K562 (cell line): ENCODE data around the gene MRPL32. TPM values are rescaled to one million over a fixed set of nuclear protein-coding genes. Genes with fewer than 3 reads are reported as not detected.

Experiments used
- ELF4 ChIP-seq: fragments of 450-650 bp; formaldehyde crosslinking; IDR thresholded peaks from 2 replicates; pipeline ENCODE4 v1.4.0; 2022; ENCODE audit warnings: missing genetic modification characterization
- HDAC2 ChIP-seq: fragments of 450-650 bp; IDR thresholded peaks from 2 replicates; pipeline ENCODE4 v1.6.1; 2016; ENCODE audit warnings: mild to moderate bottlenecking
- JUNB ChIP-seq: fragments of 450-650 bp; formaldehyde crosslinking; conservative IDR thresholded peaks from 2 replicates; pipeline ENCODE4 v1.4.0; 2020; ENCODE audit warnings: mild to moderate bottlenecking
- KDM4B ChIP-seq, 2 experiments: fragments of 450-650 bp in 1 of 2; sonication (generic) in 1 of 2; IDR thresholded peaks; 2 replicates each; pipeline ENCODE4 v1.6.1; 2016 to 2017; ENCODE audit warnings: borderline replicate concordance in 2 of 2, antibody characterized with exemption in 1 of 2, low read depth in 1 of 2, mild to moderate bottlenecking in 1 of 2
- LEF1 ChIP-seq: fragments of 450-650 bp; IDR thresholded peaks from 2 replicates; pipeline ENCODE4 v1.6.1; 2016; ENCODE audit warnings: mild to moderate bottlenecking
- MAFF ChIP-seq: IDR thresholded peaks from 2 replicates; pipeline ENCODE4 v1.6.1; 2012; ENCODE audit warnings: low read length, improper control_type of control experiment
- MXI1 ChIP-seq: IDR thresholded peaks from 2 replicates; pipeline ENCODE4 v1.6.1; 2011; ENCODE audit warnings: low read depth, mild to moderate bottlenecking, improper control_type of control experiment, low read length
- POLR3A ChIP-seq: IDR thresholded peaks from 2 replicates; pipeline ENCODE4 v1.6.1; 2011; ENCODE audit warnings: borderline replicate concordance, mild to moderate bottlenecking, moderate library complexity; ENCODE audit not compliant: insufficient read length, insufficient read depth; ENCODE audit errors: extremely low read depth
- PTTG1 ChIP-seq: fragments of 450-650 bp; IDR thresholded peaks from 2 replicates; pipeline ENCODE4 v1.6.1; 2016; ENCODE audit warnings: low read depth, mild to moderate bottlenecking, missing genetic modification characterization, missing compliant biosample characterization
- RAD21 ChIP-seq, 2 experiments: fragments of 250-450 bp in 1 of 2; fragments of 450-650 bp in 1 of 2; sonication (Bioruptor Pico) in 1 of 2; formaldehyde crosslinking in 1 of 2; IDR thresholded peaks in 1 of 2; conservative IDR thresholded peaks in 1 of 2; 2 replicates each; pipeline versions ENCODE4 v1.4.0 to v1.8.0; 2020 to 2022; ENCODE audit warnings: mild to moderate bottlenecking in 2 of 2, moderate library complexity in 1 of 2
- SIN3A ChIP-seq, 2 experiments: fragments of 150-350 bp in 1 of 2; IDR thresholded peaks; 2 replicates each; pipeline ENCODE4 v1.6.1; 2011 to 2016; ENCODE audit warnings: borderline replicate concordance in 2 of 2, low read depth in 2 of 2, low read length in 2 of 2, mild to moderate bottlenecking in 2 of 2, moderate library complexity in 2 of 2; ENCODE audit not compliant: control insufficient read depth in 1 of 2
- SIN3B ChIP-seq: fragments of 450-650 bp; IDR thresholded peaks from 2 replicates; pipeline ENCODE4 v1.6.1; 2017; ENCODE audit warnings: low read depth, mild to moderate bottlenecking, moderate library complexity
- TCF3 ChIP-seq: sonication (generic); formaldehyde crosslinking; IDR thresholded peaks from 2 replicates; pipeline ENCODE4 v1.4.0; 2020; ENCODE audit warnings: mild to moderate bottlenecking, missing genetic modification reagents
- ZNF311 ChIP-seq: fragments of 250-450 bp; sonication (Bioruptor Pico); IDR thresholded peaks from 2 replicates; pipeline ENCODE4 v1.4.0; 2020; ENCODE audit warnings: mild to moderate bottlenecking, moderate library complexity
- ZNF586 ChIP-seq: fragments of 450-650 bp; formaldehyde crosslinking; conservative IDR thresholded peaks from 2 replicates; pipeline ENCODE4 v1.4.0; 2020; ENCODE audit warnings: mild to moderate bottlenecking, moderate library complexity
- ZNF830 ChIP-seq: fragments of 250-450 bp; sonication (Bioruptor Pico); IDR thresholded peaks from 2 replicates; pipeline ENCODE4 v1.5.0; 2021; ENCODE audit warnings: mild to moderate bottlenecking
- polyA plus RNA-seq, 8 experiments: library from polyadenylated mRNA; depleted of rRNA in 4 of 8; stranded (reverse) in 5 of 8; unstranded in 3 of 8; fragments of >200 nt; fragmentation: Nextera tagmentation in 2 of 8; fragmentation: Illumina TruSeq in 1 of 8; extraction: Ambion mirVana in 2 of 8; extraction: Trizol in 1 of 8; gene quantifications; 2 replicates each; pipeline versions ENCODE4 v1.2.1 to v1.2.3, GENCODE V29; 2011 to 2014; ENCODE audit warnings: inconsistent platforms in 1 of 8, missing spikeins in 1 of 8
- total RNA-seq, 7 experiments: library from RNA; depleted of rRNA in 6 of 7; stranded (reverse); fragments of >200 nt in 6 of 7; fragmentation: Illumina TruSeq in 2 of 7; extraction: Trizol in 2 of 7; gene quantifications; 2 replicates each; pipeline versions ENCODE4 v1.2.1 to v1.2.3, GENCODE V29; 2011 to 2021; ENCODE audit warnings: low replicate concordance in 1 of 7
- TF ChIP-seq, protein P1 (sequence below), 2 experiments: fragments of 450-650 bp; conservative IDR thresholded peaks; 2 replicates each; pipeline ENCODE4 v1.6.1; 2017; ENCODE audit warnings: mild to moderate bottlenecking in 2 of 2, moderate library complexity in 2 of 2
- TF ChIP-seq, protein P2 (sequence below), 3 experiments: fragments of 200-800 bp in 1 of 3; sonication (Bioruptor generic) in 1 of 3; sonication (generic) in 1 of 3; formaldehyde crosslinking in 1 of 3; IDR thresholded peaks; 2 replicates each; pipeline versions ENCODE4 v1.6.1 to v1.8.0; 2016 to 2022; ENCODE audit warnings: mild to moderate bottlenecking in 2 of 3, missing compliant biosample characterization in 2 of 3, missing genetic modification characterization in 2 of 3, missing genetic modification reagents in 1 of 3
- TF ChIP-seq, protein P3 (sequence below): IDR thresholded peaks from 2 replicates; pipeline ENCODE4 v1.6.1; 2014; ENCODE audit warnings: antibody characterized with exemption
- TF ChIP-seq, protein P4 (sequence below): fragments of 450-650 bp; formaldehyde crosslinking; IDR thresholded peaks from 2 replicates; pipeline ENCODE4 v1.4.0; 2020; ENCODE audit warnings: mild to moderate bottlenecking, mixed read lengths

The MRPL32 gene
- total and polyA plus RNA-seq, 9 of the 15 experiments (the other 6 are each of a cell fraction or from before 2014, with no cell fraction given): 75.5 to 351 (median 138) TPM

DNA sequence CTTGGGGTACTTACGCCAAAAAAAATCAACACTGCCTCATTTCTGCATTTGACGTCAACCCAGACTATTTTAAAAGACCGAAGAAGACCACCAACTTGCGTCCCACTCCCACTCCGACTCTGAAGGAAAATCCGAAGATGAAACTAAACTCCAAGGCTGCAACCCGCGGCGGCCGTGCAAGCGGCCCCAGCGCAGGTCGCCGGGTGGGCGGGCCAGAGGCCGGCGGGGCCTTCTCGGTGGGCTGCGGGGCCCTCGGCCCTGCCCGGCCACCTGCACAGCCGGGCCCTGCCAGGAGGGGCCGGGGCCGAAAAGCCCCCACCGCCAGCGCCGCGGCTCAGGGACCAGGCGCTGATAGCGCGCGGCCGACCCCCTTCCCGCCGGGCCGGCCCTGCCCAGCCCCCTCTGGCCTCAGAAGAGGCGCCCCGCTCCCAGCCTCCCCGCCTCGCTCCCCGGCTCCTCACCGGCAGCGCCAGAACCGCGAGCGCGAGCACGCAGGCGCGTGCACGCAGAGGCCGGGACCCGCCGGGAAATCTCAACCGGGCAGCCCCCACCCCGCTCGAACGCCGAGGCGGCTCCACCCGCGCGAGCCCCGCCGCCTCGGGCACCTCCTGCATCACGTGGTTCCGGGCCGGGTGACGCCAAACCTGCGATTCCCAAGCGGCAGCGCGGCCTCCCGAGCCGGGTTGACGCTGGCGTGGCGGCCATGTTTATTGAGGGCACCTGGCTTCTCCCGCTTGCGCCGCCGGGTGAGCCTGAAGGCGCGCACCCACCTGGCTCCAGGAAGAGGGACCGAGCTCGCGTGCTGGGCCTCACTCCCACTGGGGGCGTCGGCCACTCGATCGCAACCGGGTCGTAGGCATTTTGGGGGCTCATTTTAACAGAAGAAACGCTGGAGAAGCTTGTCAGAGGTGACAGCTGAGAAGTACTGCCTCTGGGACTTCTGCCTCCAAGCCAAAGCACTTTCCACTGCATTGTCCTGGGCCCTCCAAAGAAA, 20.4 kb upstream of the MRPL32 start, which contains the start of gene C7orf25 (continued):
- TF ChIP-seq, protein P1, sequence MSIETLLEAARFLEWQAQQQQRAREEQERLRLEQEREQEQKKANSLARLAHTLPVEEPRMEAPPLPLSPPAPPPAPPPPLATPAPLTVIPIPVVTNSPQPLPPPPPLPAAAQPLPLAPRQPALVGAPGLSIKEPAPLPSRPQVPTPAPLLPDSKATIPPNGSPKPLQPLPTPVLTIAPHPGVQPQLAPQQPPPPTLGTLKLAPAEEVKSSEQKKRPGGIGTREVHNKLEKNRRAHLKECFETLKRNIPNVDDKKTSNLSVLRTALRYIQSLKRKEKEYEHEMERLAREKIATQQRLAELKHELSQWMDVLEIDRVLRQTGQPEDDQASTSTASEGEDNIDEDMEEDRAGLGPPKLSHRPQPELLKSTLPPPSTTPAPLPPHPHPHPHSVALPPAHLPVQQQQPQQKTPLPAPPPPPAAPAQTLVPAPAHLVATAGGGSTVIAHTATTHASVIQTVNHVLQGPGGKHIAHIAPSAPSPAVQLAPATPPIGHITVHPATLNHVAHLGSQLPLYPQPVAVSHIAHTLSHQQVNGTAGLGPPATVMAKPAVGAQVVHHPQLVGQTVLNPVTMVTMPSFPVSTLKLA (conservative IDR thresholded peaks at IDR 0.05): peak; percentile 79 to 92
- TF ChIP-seq RAD21 (CRISPR knock-in tag; conservative IDR thresholded peaks at IDR 0.05 in 1 of 2, IDR thresholded peaks at IDR 0.05 in 1 of 2): no peak
- 0 out of 2 replicates have a peak, but pooled peaks have one; percentile 31 for TF ChIP-seq HDAC2
- TF ChIP-seq, protein P2, sequence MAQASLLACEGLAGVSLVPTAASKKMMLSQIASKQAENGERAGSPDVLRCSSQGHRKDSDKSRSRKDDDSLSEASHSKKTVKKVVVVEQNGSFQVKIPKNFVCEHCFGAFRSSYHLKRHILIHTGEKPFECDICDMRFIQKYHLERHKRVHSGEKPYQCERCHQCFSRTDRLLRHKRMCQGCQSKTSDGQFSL (CRISPR knock-in tag; IDR thresholded peaks at IDR 0.05): no peak
- TF ChIP-seq, protein P2 (tag; IDR thresholded peaks at IDR 0.05): no peak
- TF ChIP-seq, protein P3, sequence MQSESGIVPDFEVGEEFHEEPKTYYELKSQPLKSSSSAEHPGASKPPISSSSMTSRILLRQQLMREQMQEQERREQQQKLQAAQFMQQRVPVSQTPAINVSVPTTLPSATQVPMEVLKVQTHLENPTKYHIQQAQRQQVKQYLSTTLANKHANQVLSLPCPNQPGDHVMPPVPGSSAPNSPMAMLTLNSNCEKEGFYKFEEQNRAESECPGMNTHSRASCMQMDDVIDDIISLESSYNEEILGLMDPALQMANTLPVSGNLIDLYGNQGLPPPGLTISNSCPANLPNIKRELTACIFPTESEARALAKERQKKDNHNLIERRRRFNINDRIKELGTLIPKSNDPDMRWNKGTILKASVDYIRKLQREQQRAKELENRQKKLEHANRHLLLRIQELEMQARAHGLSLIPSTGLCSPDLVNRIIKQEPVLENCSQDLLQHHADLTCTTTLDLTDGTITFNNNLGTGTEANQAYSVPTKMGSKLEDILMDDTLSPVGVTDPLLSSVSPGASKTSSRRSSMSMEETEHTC: peak; percentile 64
- no peak for TF ChIP-seq POLR3A
- peak; percentile 20 to 40; a peak in 1 of 4 replicates for TF ChIP-seq SIN3A (IDR thresholded peaks at IDR 0.05; ENCODE audit: borderline replicate concordance in 2 of 2, control insufficient read depth in 1 of 2, low read depth in 2 of 2, low read length in 2 of 2)
- no peak for TF ChIP-seq JUNB
- peak in 1 of 2 experiments; percentile 80; a peak in 1 of 4 replicates for TF ChIP-seq KDM4B (IDR thresholded peaks at IDR 0.05; ENCODE audit: borderline replicate concordance in 2 of 2, low read depth in 1 of 2)
- TF ChIP-seq ZNF586: no peak
- TF ChIP-seq, protein P4, sequence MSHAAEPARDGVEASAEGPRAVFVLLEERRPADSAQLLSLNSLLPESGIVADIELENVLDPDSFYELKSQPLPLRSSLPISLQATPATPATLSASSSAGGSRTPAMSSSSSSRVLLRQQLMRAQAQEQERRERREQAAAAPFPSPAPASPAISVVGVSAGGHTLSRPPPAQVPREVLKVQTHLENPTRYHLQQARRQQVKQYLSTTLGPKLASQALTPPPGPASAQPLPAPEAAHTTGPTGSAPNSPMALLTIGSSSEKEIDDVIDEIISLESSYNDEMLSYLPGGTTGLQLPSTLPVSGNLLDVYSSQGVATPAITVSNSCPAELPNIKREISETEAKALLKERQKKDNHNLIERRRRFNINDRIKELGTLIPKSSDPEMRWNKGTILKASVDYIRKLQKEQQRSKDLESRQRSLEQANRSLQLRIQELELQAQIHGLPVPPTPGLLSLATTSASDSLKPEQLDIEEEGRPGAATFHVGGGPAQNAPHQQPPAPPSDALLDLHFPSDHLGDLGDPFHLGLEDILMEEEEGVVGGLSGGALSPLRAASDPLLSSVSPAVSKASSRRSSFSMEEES (CRISPR knock-in tag): peak; percentile 98
- TF ChIP-seq ZNF830 (CRISPR knock-in tag): no peak
- no peak for TF ChIP-seq MAFF
- peak; percentile 59; the same call in 1 of the 2 replicates for TF ChIP-seq SIN3B
- TF ChIP-seq TCF3 (CRISPR knock-in tag): no peak
- no peak for TF ChIP-seq LEF1
- no peak for TF ChIP-seq MXI1
- TF ChIP-seq PTTG1 (tag): no peak
- TF ChIP-seq ELF4 (CRISPR knock-in tag): 0 out of 2 replicates have a peak, but pooled peaks have one; percentile 32
- no peak for TF ChIP-seq ZNF311 (CRISPR knock-in tag)
